ENCODE data around the gene CDKAL1. TPM values are rescaled to one million over a fixed set of nuclear protein-coding genes. Genes with fewer than 3 reads are reported as not detected.

Gene CDKAL1
- total RNA-seq, 1 donor from 2014 or later = 14.8 TPM

- H3K9me3 Mint-ChIP-seq (ENCODE audit: unreplicated experiment) = peaks cover 15% of the 10 kb centered on the region
- H3K4me1 Mint-ChIP-seq (ENCODE audit: unreplicated experiment) = peaks cover 31% of the 10 kb centered on the region
- DNase-seq (ENCODE audit: extremely low spot score, unreplicated experiment) = no peak
- peaks cover 15% of the 10 kb centered on the region for H3K36me3 Mint-ChIP-seq (ENCODE audit: unreplicated experiment)
- H3K4me3 Mint-ChIP-seq (ENCODE audit: unreplicated experiment) = no peak overlapping the region
- H3K27me3 Mint-ChIP-seq (ENCODE audit: unreplicated experiment) = no peaks in the 10 kb centered on the region
- TF ChIP-seq, protein P1, sequence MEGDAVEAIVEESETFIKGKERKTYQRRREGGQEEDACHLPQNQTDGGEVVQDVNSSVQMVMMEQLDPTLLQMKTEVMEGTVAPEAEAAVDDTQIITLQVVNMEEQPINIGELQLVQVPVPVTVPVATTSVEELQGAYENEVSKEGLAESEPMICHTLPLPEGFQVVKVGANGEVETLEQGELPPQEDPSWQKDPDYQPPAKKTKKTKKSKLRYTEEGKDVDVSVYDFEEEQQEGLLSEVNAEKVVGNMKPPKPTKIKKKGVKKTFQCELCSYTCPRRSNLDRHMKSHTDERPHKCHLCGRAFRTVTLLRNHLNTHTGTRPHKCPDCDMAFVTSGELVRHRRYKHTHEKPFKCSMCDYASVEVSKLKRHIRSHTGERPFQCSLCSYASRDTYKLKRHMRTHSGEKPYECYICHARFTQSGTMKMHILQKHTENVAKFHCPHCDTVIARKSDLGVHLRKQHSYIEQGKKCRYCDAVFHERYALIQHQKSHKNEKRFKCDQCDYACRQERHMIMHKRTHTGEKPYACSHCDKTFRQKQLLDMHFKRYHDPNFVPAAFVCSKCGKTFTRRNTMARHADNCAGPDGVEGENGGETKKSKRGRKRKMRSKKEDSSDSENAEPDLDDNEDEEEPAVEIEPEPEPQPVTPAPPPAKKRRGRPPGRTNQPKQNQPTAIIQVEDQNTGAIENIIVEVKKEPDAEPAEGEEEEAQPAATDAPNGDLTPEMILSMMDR (IDR thresholded peaks at IDR 0.05) = no peak
- peak overlapping the region; percentile 9 for H3K27ac Mint-ChIP-seq (ENCODE audit: unreplicated experiment)
These were observed 270.8 kb downstream of the CDKAL1 start for GRCh38 chr6:20805021-20805420.

GRCh38 chr6:20806669-20807068 lies 272.4 kb downstream of the CDKAL1 start:
- Mint-ChIP-seq H3K4me1 (ENCODE audit: unreplicated experiment) (peaks cover 39% of the 10 kb centered on the region), H3K36me3 (ENCODE audit: unreplicated experiment) (peaks cover 15% of the 10 kb centered on the region), H3K4me3 (ENCODE audit: unreplicated experiment) (no peak overlapping the region), H3K27me3 (ENCODE audit: unreplicated experiment) (no peaks in the 10 kb centered on the region), H3K9me3 (ENCODE audit: unreplicated experiment) (peaks cover 19% of the 10 kb centered on the region), H3K27ac (ENCODE audit: unreplicated experiment) (no peak overlapping the region)
- TF ChIP-seq, protein P1 (IDR thresholded peaks at IDR 0.05) = no peak
- no peak for DNase-seq (ENCODE audit: extremely low spot score, unreplicated experiment)

- Mint-ChIP-seq H3K36me3 (ENCODE audit: unreplicated experiment) (peaks cover 15% of the 10 kb centered on the region), H3K27ac (ENCODE audit: unreplicated experiment) (no peak overlapping the region), H3K9me3 (ENCODE audit: unreplicated experiment) (peaks cover 25% of the 10 kb centered on the region), H3K4me3 (ENCODE audit: unreplicated experiment) (no peak overlapping the region), H3K4me1 (ENCODE audit: unreplicated experiment) (peaks cover 41% of the 10 kb centered on the region), H3K27me3 (ENCODE audit: unreplicated experiment) (no peaks in the 10 kb centered on the region)
- DNase-seq (ENCODE audit: extremely low spot score, unreplicated experiment) = no peak
- TF ChIP-seq, protein P1 (IDR thresholded peaks at IDR 0.05) = no peak
These were observed 274.2 kb downstream of the CDKAL1 start for GRCh38 chr6:20808439-20808838.

- DNase-seq (ENCODE audit: extremely low spot score, unreplicated experiment) = no peak
- peaks cover 41% of the 10 kb centered on the region for H3K4me1 Mint-ChIP-seq (ENCODE audit: unreplicated experiment)
- TF ChIP-seq, protein P1 (IDR thresholded peaks at IDR 0.05) = no peak
- H3K9me3 Mint-ChIP-seq (ENCODE audit: unreplicated experiment) = peaks cover 26% of the 10 kb centered on the region
- H3K36me3 Mint-ChIP-seq (ENCODE audit: unreplicated experiment) = peaks cover 15% of the 10 kb centered on the region
- H3K27ac Mint-ChIP-seq (ENCODE audit: unreplicated experiment) = peak overlapping the region; percentile 62
- H3K27me3 Mint-ChIP-seq (ENCODE audit: unreplicated experiment) = no peaks in the 10 kb centered on the region
- H3K4me3 Mint-ChIP-seq (ENCODE audit: unreplicated experiment) = no peak overlapping the region
These were observed 274.7 kb downstream of the CDKAL1 start for GRCh38 chr6:20808924-20809323.

DNA sequence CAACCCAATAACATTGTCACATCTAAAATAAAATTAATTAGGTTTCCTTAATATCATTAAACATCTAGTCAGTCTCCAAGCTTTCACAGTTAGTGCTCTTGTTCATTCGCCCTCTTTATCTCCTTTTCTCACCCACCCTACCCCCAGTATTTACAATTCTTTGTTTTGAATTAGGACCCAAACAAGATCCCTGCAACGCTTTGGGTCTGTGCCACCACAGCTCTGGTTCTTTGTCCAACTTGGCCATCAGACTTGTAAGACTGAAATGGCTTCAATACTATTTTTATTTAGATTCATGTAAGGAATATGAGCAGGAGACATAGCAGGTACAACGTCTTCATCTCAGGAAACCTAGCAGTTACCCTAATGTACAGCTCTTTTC lies 276.5 kb downstream of the CDKAL1 start:
- no peak for DNase-seq (ENCODE audit: extremely low spot score, unreplicated experiment)
- Mint-ChIP-seq H3K27ac (ENCODE audit: unreplicated experiment) (peak overlapping the region; percentile 80), H3K27me3 (ENCODE audit: unreplicated experiment) (no peaks in the 10 kb centered on the region), H3K4me3 (ENCODE audit: unreplicated experiment) (no peak overlapping the region), H3K9me3 (ENCODE audit: unreplicated experiment) (peaks cover 23% of the 10 kb centered on the region), H3K4me1 (ENCODE audit: unreplicated experiment) (peaks cover 40% of the 10 kb centered on the region), H3K36me3 (ENCODE audit: unreplicated experiment) (peaks cover 12% of the 10 kb centered on the region)
- TF ChIP-seq, protein P1 (IDR thresholded peaks at IDR 0.05) = no peak

Measured in osteocyte (in vitro differentiated cells).